GM23338 (cell line): ENCODE data around the gene GEMIN2.

Experiments
- CREB1 ChIP-seq: fragments of 250-450 bp; sonication (Bioruptor Pico); IDR thresholded peaks from 2 replicates; pipeline ENCODE4 v1.5.0; 2020; ENCODE audit warnings: low read depth, mild to moderate bottlenecking, moderate library complexity
- CTCF ChIP-seq, 2 experiments: fragments of 200-600 bp in 1 of 2; sonication (generic) in 1 of 2; conservative IDR thresholded peaks; 2 replicates each; pipeline versions ENCODE4 v1.5.1 to v1.6.1; 2016 to 2017; ENCODE audit warnings: antibody characterized with exemption in 2 of 2, low read depth in 2 of 2, mild to moderate bottlenecking in 2 of 2, moderate library complexity in 1 of 2
- EZH2 ChIP-seq: fragments of 200-600 bp; sonication (generic); IDR thresholded peaks from one replicate; pipeline ENCODE4 v1.8.0; 2017; ENCODE audit warnings: antibody characterized with exemption, mild to moderate bottlenecking, low read depth; ENCODE audit not compliant: unreplicated experiment
- EZH2phosphoT487 ChIP-seq: fragments of 200-600 bp; sonication (generic); IDR thresholded peaks from one replicate; pipeline ENCODE4 v1.8.1; 2018; ENCODE audit warnings: antibody characterized with exemption; ENCODE audit not compliant: unreplicated experiment
- JUNB ChIP-seq: IDR thresholded peaks from one replicate; pipeline ENCODE4 v1.6.1; 2016; ENCODE audit warnings: antibody characterized with exemption; ENCODE audit not compliant: unreplicated experiment
- NANOG ChIP-seq: IDR thresholded peaks from 2 replicates; pipeline ENCODE4 v1.6.1; 2016; ENCODE audit warnings: antibody characterized with exemption, borderline replicate concordance
- POLR2AphosphoS5 ChIP-seq: IDR thresholded peaks from 2 replicates; pipeline ENCODE4 v1.6.1; 2016; ENCODE audit warnings: antibody characterized with exemption, low read depth
- STAT1 ChIP-seq: IDR thresholded peaks from one replicate; pipeline ENCODE4 v1.6.1; 2016; ENCODE audit warnings: antibody characterized with exemption; ENCODE audit not compliant: unreplicated experiment
- ZNF114 ChIP-seq: fragments of 250-450 bp; sonication (Bioruptor Pico); IDR thresholded peaks from 2 replicates; pipeline ENCODE4 v1.5.0; 2020; ENCODE audit warnings: mild to moderate bottlenecking, moderate library complexity
- ZNF462 ChIP-seq: fragments of 250-450 bp; sonication (Bioruptor Pico); IDR thresholded peaks from 2 replicates; pipeline ENCODE4 v1.5.0; 2020; ENCODE audit warnings: mild to moderate bottlenecking, moderate library complexity
- TF ChIP-seq, protein P1 (sequence below): IDR thresholded peaks from one replicate; pipeline ENCODE4 v1.6.1; 2018; ENCODE audit warnings: antibody characterized with exemption; ENCODE audit not compliant: unreplicated experiment
- TF ChIP-seq, protein P2 (sequence below): IDR thresholded peaks from 2 replicates; pipeline ENCODE4 v1.6.1; 2016; ENCODE audit warnings: antibody characterized with exemption

DNA sequence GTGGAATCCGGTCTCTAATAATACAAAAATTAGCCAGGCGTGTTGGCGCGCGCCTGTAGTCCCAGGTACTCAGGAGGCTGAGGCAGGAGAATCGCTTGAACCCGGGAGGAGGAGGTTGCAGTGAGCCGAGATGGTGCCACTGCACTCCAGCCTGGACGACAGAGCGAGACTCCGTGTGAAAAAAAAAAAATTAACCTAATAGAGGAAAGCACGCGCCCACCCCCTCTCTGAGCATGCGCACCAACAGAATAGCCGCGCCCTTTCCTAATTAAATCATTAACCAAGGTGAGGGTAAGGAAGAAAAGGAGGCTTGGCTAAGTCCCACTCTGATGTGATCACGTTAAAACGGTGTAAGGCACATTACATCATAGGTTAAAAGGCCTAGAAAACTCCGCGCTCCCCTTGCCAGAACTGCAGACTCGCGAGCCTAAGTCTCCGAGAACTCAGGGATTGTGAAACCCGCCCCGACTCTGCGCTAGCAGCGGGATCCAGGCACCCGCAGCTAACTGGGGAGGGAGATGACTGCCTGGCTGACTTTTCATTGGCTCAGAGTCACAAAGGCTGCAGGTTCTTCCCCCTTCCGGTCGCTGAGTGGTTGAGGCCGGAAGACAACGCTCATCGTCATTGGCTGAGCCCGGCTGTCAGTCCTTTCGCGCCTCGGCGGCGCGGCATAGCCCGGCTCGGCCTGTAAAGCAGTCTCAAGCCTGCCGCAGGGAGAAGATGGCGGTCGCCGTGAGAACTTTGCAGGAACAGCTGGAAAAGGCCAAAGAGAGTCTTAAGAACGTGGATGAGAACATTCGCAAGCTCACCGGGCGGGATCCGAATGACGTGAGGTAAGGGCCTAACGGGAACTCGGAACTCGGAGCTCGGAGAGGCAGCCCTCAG, 60.7 kb downstream of the GEMIN2 start, which contains the start of gene PNN:
- no peak for TF ChIP-seq EZH2
- no peak for TF ChIP-seq CTCF (conservative IDR thresholded peaks at IDR 0.05; ENCODE audit: low read depth in 2 of 2)
- peak; percentile 97 for TF ChIP-seq POLR2AphosphoS5
- no peak for TF ChIP-seq EZH2phosphoT487
- TF ChIP-seq, protein P1, sequence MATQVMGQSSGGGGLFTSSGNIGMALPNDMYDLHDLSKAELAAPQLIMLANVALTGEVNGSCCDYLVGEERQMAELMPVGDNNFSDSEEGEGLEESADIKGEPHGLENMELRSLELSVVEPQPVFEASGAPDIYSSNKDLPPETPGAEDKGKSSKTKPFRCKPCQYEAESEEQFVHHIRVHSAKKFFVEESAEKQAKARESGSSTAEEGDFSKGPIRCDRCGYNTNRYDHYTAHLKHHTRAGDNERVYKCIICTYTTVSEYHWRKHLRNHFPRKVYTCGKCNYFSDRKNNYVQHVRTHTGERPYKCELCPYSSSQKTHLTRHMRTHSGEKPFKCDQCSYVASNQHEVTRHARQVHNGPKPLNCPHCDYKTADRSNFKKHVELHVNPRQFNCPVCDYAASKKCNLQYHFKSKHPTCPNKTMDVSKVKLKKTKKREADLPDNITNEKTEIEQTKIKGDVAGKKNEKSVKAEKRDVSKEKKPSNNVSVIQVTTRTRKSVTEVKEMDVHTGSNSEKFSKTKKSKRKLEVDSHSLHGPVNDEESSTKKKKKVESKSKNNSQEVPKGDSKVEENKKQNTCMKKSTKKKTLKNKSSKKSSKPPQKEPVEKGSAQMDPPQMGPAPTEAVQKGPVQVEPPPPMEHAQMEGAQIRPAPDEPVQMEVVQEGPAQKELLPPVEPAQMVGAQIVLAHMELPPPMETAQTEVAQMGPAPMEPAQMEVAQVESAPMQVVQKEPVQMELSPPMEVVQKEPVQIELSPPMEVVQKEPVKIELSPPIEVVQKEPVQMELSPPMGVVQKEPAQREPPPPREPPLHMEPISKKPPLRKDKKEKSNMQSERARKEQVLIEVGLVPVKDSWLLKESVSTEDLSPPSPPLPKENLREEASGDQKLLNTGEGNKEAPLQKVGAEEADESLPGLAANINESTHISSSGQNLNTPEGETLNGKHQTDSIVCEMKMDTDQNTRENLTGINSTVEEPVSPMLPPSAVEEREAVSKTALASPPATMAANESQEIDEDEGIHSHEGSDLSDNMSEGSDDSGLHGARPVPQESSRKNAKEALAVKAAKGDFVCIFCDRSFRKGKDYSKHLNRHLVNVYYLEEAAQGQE = no peak
- TF ChIP-seq, protein P2, sequence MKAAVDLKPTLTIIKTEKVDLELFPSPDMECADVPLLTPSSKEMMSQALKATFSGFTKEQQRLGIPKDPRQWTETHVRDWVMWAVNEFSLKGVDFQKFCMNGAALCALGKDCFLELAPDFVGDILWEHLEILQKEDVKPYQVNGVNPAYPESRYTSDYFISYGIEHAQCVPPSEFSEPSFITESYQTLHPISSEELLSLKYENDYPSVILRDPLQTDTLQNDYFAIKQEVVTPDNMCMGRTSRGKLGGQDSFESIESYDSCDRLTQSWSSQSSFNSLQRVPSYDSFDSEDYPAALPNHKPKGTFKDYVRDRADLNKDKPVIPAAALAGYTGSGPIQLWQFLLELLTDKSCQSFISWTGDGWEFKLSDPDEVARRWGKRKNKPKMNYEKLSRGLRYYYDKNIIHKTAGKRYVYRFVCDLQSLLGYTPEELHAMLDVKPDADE = peak; percentile 84
- peak; percentile 87 for TF ChIP-seq CREB1
- TF ChIP-seq JUNB = no peak
- TF ChIP-seq STAT1 = no peak
- TF ChIP-seq ZNF114 (CRISPR knock-in tag) = no peak
- no peak; the same call in 1 of the 2 replicates for TF ChIP-seq NANOG
- no peak for TF ChIP-seq ZNF462
